ENCODE data around the gene LTBP4.

GRCh38 chr19:40567040-40567749 lies 34.0 kb upstream of the LTBP4 start:
- TF ChIP-seq POLR2A (IDR thresholded peaks at IDR 0.05) (no peak), POLR2AphosphoS5 (IDR thresholded peaks at IDR 0.05) (no peak), EP300 (IDR thresholded peaks at IDR 0.05) (no peak)
- TF ChIP-seq, protein P1, sequence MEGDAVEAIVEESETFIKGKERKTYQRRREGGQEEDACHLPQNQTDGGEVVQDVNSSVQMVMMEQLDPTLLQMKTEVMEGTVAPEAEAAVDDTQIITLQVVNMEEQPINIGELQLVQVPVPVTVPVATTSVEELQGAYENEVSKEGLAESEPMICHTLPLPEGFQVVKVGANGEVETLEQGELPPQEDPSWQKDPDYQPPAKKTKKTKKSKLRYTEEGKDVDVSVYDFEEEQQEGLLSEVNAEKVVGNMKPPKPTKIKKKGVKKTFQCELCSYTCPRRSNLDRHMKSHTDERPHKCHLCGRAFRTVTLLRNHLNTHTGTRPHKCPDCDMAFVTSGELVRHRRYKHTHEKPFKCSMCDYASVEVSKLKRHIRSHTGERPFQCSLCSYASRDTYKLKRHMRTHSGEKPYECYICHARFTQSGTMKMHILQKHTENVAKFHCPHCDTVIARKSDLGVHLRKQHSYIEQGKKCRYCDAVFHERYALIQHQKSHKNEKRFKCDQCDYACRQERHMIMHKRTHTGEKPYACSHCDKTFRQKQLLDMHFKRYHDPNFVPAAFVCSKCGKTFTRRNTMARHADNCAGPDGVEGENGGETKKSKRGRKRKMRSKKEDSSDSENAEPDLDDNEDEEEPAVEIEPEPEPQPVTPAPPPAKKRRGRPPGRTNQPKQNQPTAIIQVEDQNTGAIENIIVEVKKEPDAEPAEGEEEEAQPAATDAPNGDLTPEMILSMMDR (IDR thresholded peaks at IDR 0.05), result no peak

Measured in gastroesophageal sphincter (tissue), 3 donors.